MG63 (cell line): ENCODE measurements around the gene GTPBP1. TPM values are rescaled to one million over a fixed set of nuclear protein-coding genes. Genes with fewer than 3 reads are reported as not detected.

Experiments
- DNase-seq: peaks from one replicate; pipeline ENCODE4 v3.0.0-alpha.2; 2020
- H3K27me3 ChIP-seq: fragments of 250-450 bp; sonication (Bioruptor Pico); 2 replicates; pipeline ENCODE4 v1.5.1; 2020; ENCODE audit warnings: mild to moderate bottlenecking, moderate library complexity
- H3K36me3 ChIP-seq: fragments of 250-450 bp; sonication (Bioruptor Pico); 2 replicates; pipeline ENCODE4 v1.5.1; 2020; ENCODE audit warnings: mild to moderate bottlenecking, moderate library complexity
- H3K4me3 ChIP-seq: fragments of 250-450 bp; sonication (Bioruptor Pico); 2 replicates; pipeline ENCODE4 v1.5.1; 2020; ENCODE audit warnings: mild to moderate bottlenecking, moderate library complexity
- H3K9me3 ChIP-seq: fragments of 250-450 bp; sonication (Bioruptor Pico); 2 replicates; pipeline ENCODE4 v1.5.1; 2020; ENCODE audit warnings: mild to moderate bottlenecking, moderate library complexity
- total RNA-seq: library from RNA; depleted of rRNA; stranded (reverse); fragments of >200 nt; shearing (Covaris generic); gene quantifications from 2 replicates; pipeline ENCODE4 v1.2.3, GENCODE V29; 2014; ENCODE audit warnings: low replicate concordance

GTPBP1 gene
- total RNA-seq, 1 experiment from 2014 or later = 22.0 TPM

- H3K9me3 ChIP-seq = no peaks in the 10 kb centered on the region
- no peak for DNase-seq
- H3K4me3 ChIP-seq = no peak overlapping the region
- H3K27me3 ChIP-seq = no peaks in the 10 kb centered on the region
- H3K36me3 ChIP-seq = peaks cover 78% of the 10 kb centered on the region
These were observed 39.2 kb downstream of the GTPBP1 start for GRCh38 chr22:38744981-38745380.

- peaks cover 78% of the 10 kb centered on the region for H3K36me3 ChIP-seq
- no peaks in the 10 kb centered on the region for H3K9me3 ChIP-seq
- DNase-seq = no peak
- no peaks in the 10 kb centered on the region for H3K27me3 ChIP-seq
- no peak overlapping the region for H3K4me3 ChIP-seq
These were observed 40.1 kb downstream of the GTPBP1 start for GRCh38 chr22:38745676-38746460.

- H3K4me3 ChIP-seq = no peak overlapping the region
- no peaks in the 10 kb centered on the region for H3K9me3 ChIP-seq
- H3K36me3 ChIP-seq = peaks cover 77% of the 10 kb centered on the region
- no peaks in the 10 kb centered on the region for H3K27me3 ChIP-seq
- no peak for DNase-seq
These were observed 42.9 kb downstream of the GTPBP1 start for GRCh38 chr22:38748487-38749136.

GRCh38 chr22:38750104-38750503 lies 44.4 kb downstream of the GTPBP1 start:
- no peak for DNase-seq
- peaks cover 69% of the 10 kb centered on the region for H3K36me3 ChIP-seq

GRCh38 chr22:38750638-38751037 lies 44.9 kb downstream of the GTPBP1 start:
- no peaks in the 10 kb centered on the region for H3K27me3 ChIP-seq
- H3K36me3 ChIP-seq = peaks cover 64% of the 10 kb centered on the region
- H3K4me3 ChIP-seq = no peak overlapping the region
- DNase-seq = no peak
- no peaks in the 10 kb centered on the region for H3K9me3 ChIP-seq

More at GRCh38 chr22:38750104-38750503, 44.4 kb downstream of the GTPBP1 start:
- Histone ChIP-seq H3K27me3 (no peaks in the 10 kb centered on the region), H3K9me3 (no peaks in the 10 kb centered on the region), H3K4me3 (no peak overlapping the region)

- DNase-seq = no peak
- no peaks in the 10 kb centered on the region for H3K27me3 ChIP-seq
- H3K9me3 ChIP-seq = no peaks in the 10 kb centered on the region
- peaks cover 63% of the 10 kb centered on the region for H3K36me3 ChIP-seq
- no peak overlapping the region for H3K4me3 ChIP-seq
These were observed 45.3 kb downstream of the GTPBP1 start for GRCh38 chr22:38751066-38751421.

GRCh38 chr22:38751422-38752346 lies 45.9 kb downstream of the GTPBP1 start:
- H3K4me3 ChIP-seq = no peak overlapping the region
- peaks cover 63% of the 10 kb centered on the region for H3K36me3 ChIP-seq
- no peaks in the 10 kb centered on the region for H3K27me3 ChIP-seq
- H3K9me3 ChIP-seq = no peaks in the 10 kb centered on the region
- DNase-seq = no peak

- Histone ChIP-seq H3K27me3 (no peaks in the 10 kb centered on the region), H3K4me3 (peak overlapping the region; percentile 58), H3K36me3 (peaks cover 44% of the 10 kb centered on the region), H3K9me3 (no peaks in the 10 kb centered on the region)
- DNase-seq = peak; percentile 46
These were observed 48.4 kb downstream of the GTPBP1 start for GRCh38 chr22:38753948-38754750.

GRCh38 chr22:38754751-38755154 lies 49.0 kb downstream of the GTPBP1 start:
- peaks cover 39% of the 10 kb centered on the region for H3K36me3 ChIP-seq
- no peak for DNase-seq

GRCh38 chr22:38755155-38755910 lies 49.6 kb downstream of the GTPBP1 start:
- peak overlapping the region; percentile 58 for H3K4me3 ChIP-seq
- peak; percentile 95 for DNase-seq
- H3K36me3 ChIP-seq = peaks cover 35% of the 10 kb centered on the region
- no peaks in the 10 kb centered on the region for H3K27me3 ChIP-seq
- H3K9me3 ChIP-seq = no peaks in the 10 kb centered on the region

More at GRCh38 chr22:38754751-38755154, 49.0 kb downstream of the GTPBP1 start:
- H3K4me3 ChIP-seq = peak overlapping the region; percentile 58
- no peaks in the 10 kb centered on the region for H3K9me3 ChIP-seq
- no peaks in the 10 kb centered on the region for H3K27me3 ChIP-seq

GRCh38 chr22:38755911-38756532 lies 50.3 kb downstream of the GTPBP1 start, which contains the start of gene SUN2:
Gene SUN2, minus strand, starts transcription at chr22:38755998. Its CDS starts 3,370 bp downstream, at chr22:38752628.
- H3K4me3 ChIP-seq = peak within 1 kb of the TSS; percentile 58

GRCh38 chr22:38756711-38757463 lies 51.1 kb downstream of the GTPBP1 start:
- Histone ChIP-seq H3K4me3 (peak overlapping the region; percentile 58), H3K36me3 (peaks cover 19% of the 10 kb centered on the region), H3K9me3 (no peaks in the 10 kb centered on the region), H3K27me3 (no peaks in the 10 kb centered on the region)
- no peak for DNase-seq

More at GRCh38 chr22:38755911-38756532, 50.3 kb downstream of the GTPBP1 start, which contains the start of gene SUN2:
- no peaks in the 10 kb centered on the region for H3K27me3 ChIP-seq
- DNase-seq = peak; percentile 91
- no peaks in the 10 kb centered on the region for H3K9me3 ChIP-seq
- H3K36me3 ChIP-seq = peaks cover 28% of the 10 kb centered on the region

GRCh38 chr22:38757464-38757757 lies 51.7 kb downstream of the GTPBP1 start:
- Histone ChIP-seq H3K27me3 (no peaks in the 10 kb centered on the region), H3K9me3 (no peaks in the 10 kb centered on the region), H3K36me3 (peaks cover 14% of the 10 kb centered on the region), H3K4me3 (no peak overlapping the region)
- no peak for DNase-seq

GRCh38 chr22:38758276-38758945 lies 52.7 kb downstream of the GTPBP1 start:
- H3K27me3 ChIP-seq = no peaks in the 10 kb centered on the region
- H3K4me3 ChIP-seq = no peak overlapping the region
- no peak for DNase-seq

More at GRCh38 chr22:38758276-38758945, 52.7 kb downstream of the GTPBP1 start:
- Histone ChIP-seq H3K36me3 (peaks cover 8% of the 10 kb centered on the region), H3K9me3 (no peaks in the 10 kb centered on the region)
